Heart left ventricle (tissue), 13 donors: ENCODE results near the gene PCLO.

Experiments
- CTCF ChIP-seq, 12 donors: fragments of 200-600 bp; sonication (generic) in 4 of 12; IDR thresholded peaks; one replicate each; pipeline versions ENCODE4 v1.5.0 to v1.8.0; 2018 to 2022; ENCODE audit warnings: antibody characterized with exemption in 12 of 12, mild to moderate bottlenecking in 5 of 12
- POLR2A ChIP-seq, 2 donors: fragments of 450-650 bp; IDR thresholded peaks; one replicate each; pipeline ENCODE4 v1.6.1; 2017; ENCODE audit warnings: antibody characterized with exemption in 2 of 2, mild to moderate bottlenecking in 2 of 2, moderate library complexity in 2 of 2
- donor health status: ischemic (EF 13 %, LVEDD 7.1; RV severe dilation, severe dysfunction).
- donor health status: DM: no; HTN: yes; CAD: no.
- donor health status: DM: no; HTN: no; CAD: no.
- donor health status: ischemic (EF 25% LVEDD 6.9; RV normal size, moderate dysfunction).
- donor health status: ischemic (EF 25% LVEDD 5.7; RV mildly dilated, moderate dysfunction).
- donor health status: ischemic (EF 35%, LVEDD 5.7; RV mildly dilated, moderate dysfunction).
- donor health status: nonischemic (EF 11% LVEDD 7.7; RV severe dilation, severe dysfunction).
- donor health status: DM: yes; HTN: yes; CAD: no.
- donor health status: PGD.
- donor health status: ischemic (EF 29% LVEDD 5.4; RV normal size, mild dysfunction).
- donor health status: nonischemic (EF 23%, LVEDD 6.1; RV moderate dilation, normal function).

- TF ChIP-seq CTCF (IDR thresholded peaks at IDR 0.05) (no peak), POLR2A (IDR thresholded peaks at IDR 0.05) (no peak)
Observed at GRCh38 chr7:83032195-83032594, 130.5 kb downstream of the PCLO start.
